HG02973 (cell line): ENCODE results near the gene COPA.

Experiments
- ATAC-seq: cut with Tn5 transposase; IDR thresholded peaks from one replicate; pipeline ENCODE4 v1.9.1; 2021; ENCODE audit warnings: moderate library complexity; ENCODE audit not compliant: unreplicated experiment

Gene COPA

DNA sequence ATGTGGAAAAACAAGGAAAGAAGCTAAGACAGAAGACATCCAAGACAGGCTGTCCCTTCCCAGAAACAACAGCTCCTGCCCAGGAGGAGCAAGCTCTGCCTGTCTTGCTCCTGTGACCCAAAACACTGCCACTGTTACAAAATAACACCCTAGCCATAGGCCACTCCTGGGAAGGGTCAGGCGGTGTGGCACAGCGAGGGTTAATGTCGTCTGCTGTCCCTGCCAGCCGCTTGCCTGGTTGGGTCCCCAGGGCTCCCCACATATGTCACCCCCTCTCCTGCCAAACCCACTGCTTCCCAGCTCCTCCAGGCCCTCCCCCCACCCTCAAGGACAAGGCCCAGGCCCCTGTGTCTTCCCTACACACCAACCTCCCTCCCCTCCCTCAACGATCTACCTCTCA lies 20.0 kb upstream of the COPA start:
- ATAC-seq, result no peak

DNA sequence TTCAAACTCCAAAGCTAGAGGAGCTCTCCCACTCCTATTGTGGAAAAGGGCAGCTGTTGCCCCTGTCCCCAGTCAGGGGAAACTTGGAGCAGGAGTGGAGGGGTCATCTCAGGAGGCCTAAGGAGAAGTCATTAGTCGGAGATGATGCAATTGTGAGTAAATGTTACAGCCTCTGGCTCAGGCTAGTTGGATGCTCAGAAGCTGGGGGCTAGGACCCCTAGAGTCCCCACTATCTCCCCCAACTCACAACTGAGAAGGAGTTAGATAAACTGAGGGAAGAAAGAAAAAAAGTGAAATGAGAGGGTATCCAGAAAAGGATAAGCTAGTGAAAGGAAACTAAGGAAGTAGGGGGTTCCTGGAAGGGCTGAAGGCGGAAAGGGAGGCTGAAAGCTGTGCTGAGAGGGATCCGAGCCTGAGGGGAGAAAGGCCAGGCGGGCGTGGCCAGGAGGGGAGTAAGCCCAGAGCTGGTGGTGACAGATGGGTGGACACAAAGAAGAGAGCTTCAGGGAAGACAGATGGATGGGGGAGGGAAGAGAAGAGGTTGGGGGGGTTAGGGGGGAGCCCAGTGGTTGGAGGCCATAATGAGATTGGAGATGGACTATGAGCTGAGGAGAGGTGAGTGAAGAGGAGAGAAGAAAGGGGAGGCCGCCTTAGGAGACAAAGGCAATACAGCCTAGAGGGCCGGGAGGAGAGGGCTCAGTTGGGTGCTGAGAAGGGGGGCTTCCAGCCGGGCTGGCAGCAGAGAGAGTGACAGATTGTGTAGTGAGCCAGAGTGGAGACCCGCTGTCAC lies 19.3 kb upstream of the COPA start:
- no peak for ATAC-seq

DNA sequence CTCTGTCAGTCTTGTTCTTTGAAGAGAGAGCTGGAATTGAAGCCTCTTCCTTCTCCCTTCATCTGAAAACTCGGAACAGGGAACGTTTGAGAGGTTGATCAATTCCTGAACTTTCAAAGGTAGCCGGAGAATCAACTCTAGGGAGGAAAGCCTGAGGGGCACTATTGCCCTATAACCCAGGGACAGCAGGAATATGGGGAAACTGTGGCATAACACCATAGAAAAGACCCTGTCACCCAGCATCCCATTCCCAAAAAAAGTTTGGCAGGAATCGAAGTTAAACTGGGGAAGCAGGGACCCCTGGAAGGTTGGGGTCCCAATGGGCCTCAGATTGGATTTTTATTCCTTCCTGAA lies 18.7 kb upstream of the COPA start:
- ATAC-seq, result no peak

GRCh38 chr1:160361199-160361598 lies 18.1 kb upstream of the COPA start:
- ATAC-seq, result no peak

GRCh38 chr1:160360227-160360695 lies 17.2 kb upstream of the COPA start:
- no peak for ATAC-seq

GRCh38 chr1:160359559-160360226 lies 16.6 kb upstream of the COPA start:
- ATAC-seq, result no peak

DNA sequence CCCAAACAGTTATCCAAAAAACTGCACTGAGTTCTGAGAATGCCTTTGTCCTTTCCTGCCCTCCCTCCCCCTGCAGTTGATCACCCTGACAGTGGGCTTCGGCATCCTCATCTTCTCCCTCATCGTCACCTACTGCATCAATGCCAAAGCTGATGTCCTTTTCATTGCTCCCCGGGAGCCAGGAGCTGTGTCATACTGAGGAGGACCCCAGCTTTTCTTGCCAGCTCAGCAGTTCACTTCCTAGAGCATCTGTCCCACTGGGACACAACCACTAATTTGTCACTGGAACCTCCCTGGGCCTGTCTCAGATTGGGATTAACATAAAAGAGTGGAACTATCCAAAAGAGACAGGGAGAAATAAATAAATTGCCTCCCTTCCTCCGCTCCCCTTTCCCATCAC lies 15.0 kb upstream of the COPA start:
- ATAC-seq, result no peak

DNA sequence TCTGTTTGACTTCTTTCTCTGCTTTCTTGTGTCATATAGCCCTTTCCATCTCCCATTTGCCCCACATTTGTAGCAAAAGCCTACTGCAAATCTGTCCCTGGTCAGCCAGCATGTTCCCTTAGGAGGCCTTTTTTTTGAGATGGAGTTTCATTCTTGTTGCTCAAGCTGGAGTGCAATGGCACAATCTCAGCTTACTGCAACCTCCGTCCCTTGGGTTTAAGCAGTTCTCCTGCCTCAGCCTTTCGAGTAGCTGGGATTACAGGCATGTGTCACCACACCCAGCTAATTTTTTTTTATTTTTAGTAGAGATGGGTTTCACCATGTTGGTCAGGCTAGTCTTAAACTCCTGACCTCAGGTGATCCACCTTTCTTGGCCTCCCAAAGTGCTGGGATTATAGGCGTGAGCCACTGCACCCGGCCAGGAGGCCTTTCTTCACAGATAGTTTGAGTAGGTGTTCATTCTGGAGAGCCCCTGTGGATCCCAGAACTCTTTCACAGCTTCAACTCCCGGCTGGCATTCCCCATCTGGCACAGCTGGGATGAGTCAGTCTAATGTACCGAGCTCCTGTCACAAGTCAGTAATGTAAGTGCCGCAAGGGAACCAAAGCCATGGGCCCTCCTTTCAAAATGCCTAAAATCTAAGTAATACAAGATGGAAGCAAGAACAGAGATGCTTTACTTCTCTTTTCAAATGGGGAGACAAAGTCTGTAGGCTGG lies 14.4 kb upstream of the COPA start:
- ATAC-seq, result no peak

DNA sequence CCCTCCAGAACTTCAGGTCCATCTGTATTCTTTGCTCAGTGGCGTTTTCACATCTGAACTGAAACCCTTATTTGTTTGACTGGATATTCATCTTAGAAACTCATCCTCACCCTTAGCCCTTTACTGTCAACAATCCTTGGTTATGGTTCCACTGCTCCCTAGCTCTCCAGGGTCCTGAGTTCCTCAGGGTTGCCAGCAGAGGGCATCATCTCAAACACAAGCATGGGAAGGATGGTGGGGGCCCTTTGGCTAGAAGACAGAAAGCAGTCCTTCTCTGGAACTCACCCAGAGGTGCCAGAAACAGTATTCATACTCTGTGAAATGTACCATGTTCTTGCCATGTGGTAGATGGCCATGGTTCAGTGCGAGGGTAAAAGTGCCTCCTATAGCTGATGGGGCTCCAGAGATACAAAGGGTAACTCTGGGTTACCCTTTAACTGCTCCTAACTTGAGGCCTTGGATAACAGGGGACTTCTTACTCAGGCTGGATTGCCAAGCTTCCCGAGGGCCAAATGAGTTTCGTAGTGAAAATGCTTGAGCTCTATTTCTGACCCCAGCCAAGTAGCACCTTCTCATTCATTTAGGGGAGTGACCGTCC lies 11.4 kb upstream of the COPA start:
- ATAC-seq, result no peak

- ATAC-seq, result no peak
Observed at GRCh38 chr1:160353223-160353622, 10.2 kb upstream of the COPA start.

DNA sequence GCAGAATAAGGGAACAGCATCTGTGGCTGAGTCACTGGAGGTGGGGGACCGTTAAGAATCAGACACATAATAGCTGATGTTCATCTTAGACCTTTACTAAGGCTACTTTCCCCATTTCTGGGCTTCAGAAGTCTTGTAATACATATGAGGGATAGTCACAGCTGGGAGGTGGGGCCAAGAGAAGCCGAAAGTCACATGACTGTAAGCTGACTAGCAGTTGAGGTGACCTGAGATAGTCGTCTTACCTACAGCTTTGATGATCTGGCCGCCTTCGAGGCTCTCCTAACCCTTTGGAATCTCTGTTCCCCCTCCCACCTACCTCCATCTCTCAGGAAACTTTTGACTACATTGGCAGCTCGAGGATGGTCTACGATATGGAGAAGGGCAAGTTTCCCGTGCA lies 9.5 kb upstream of the COPA start:
- no peak for ATAC-seq

- no peak for ATAC-seq
Observed at GRCh38 chr1:160351629-160352028, 8.6 kb upstream of the COPA start.

DNA sequence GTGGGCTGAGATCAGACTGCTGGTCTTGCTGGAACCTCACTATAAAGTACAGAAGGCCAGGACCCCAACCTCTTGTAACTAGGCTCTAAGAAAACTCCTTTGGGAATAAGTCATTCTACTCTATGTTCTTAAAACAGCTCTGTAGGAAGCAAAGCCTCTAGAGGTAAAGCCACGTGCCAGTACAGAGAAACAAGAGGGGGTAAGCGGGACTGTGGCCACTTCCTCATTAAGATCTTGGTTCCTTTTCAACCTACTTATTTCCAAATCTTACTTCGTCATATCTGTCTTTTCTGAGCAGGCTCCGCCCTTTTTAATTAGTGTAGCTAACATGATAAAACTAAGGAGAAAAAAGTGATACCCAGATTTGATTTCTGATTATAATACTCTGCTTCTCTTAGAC lies 3.9 kb upstream of the COPA start:
- no peak for ATAC-seq

DNA sequence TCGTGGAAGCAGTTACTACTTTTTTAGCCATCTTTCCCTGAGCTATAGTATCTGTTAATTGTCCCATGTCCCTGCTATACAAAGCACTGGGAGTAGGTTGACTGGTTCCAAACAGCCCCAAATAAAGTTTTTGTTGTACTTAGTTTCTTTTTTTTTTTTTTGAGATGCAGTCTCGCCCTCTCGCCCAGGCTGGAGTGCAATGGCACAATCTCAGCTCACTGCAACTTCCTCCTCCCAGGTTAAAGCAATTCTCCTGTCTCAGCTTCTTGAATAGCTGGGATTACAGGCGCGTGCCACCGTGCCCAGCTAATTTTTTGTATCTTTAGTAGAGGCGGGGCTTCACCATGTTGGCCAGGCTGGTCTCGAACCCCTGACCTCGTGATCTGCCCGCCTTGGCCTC lies 3.4 kb upstream of the COPA start:
- ATAC-seq, result no peak

DNA sequence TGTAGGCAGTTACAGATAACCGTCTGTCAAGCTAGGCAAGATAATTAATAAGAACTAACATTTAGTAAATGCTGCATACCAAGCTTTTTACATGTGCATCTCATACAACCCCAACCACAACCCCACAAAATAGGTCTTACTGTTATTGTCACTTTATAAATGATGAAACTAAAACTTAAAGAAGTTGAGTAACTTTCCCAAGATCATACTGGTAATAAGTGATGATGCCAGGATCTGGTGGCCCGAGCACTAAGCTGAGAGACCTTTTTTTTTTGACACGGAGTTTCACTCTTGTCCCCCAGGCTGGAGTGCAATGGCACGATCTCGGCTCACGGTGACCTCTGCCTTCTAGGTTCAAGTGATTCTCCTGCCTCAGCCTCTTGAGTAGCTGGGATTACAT lies 1.9 kb upstream of the COPA start:
- no peak for ATAC-seq

GRCh38 chr1:160344241-160344640 lies 1.2 kb upstream of the COPA start:
- ATAC-seq, result no peak

DNA sequence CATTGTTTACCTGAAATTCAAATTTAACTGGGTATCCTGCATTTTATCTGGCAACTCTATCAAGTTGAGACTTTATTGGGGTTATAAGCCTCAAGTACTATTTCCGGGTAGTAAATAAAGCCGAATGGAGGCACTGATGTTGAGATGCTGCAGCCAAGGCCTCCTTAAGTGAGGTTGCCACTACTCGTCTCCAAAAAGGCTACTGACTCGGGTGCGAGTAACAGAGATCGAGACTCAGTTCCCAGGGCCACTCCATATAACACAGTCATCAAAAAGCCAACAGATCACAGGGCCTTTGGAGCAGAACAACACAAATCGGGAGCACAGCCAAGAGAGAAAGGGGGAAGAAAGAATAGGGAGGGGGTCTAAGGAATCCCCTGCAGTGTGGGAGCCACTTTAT lies 524 bp downstream of the COPA start:
- no peak for ATAC-seq

GRCh38 chr1:160340866-160341265 lies 2.2 kb downstream of the COPA start:
- ATAC-seq, result no peak

DNA sequence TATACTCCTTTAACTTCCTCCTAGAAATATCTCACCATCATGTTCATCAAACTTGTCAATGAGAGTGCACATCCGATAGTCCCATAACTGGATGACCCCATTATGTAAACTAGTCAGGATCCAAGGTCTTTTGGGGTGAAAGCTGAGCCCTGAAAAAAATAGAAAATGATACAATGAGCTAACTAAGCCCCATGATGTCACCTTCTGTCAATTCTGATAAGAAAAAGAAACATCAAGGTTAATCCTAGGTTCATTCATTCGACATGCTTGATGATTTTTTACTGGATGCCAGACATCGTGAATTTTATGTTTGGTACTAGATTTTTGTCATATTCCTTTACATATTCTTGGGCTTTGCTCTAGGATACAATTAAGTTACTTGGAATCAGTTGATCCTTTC lies 2.9 kb downstream of the COPA start:
- ATAC-seq, result no peak

GRCh38 chr1:160338580-160338979 lies 4.5 kb downstream of the COPA start:
- no peak for ATAC-seq

DNA sequence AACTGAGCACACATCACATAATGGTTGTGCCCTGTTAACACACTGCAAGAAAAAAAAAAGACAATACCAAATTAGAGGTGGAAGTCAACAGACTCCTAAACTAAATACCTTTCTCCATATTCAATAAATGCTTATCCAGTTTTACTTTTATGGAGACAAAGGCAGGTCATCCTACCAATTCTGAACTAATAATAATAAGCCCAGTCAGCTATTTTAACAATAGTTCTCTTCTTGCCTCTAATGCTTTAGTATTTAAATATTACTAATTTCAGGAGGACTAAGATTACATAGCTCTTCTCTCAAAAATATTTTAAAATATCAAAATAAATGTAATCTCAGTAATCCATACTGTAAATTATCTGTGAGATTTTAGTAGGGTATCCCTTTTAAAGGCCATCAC lies 10.5 kb downstream of the COPA start:
- no peak for ATAC-seq

- ATAC-seq, result no peak
Observed at GRCh38 chr1:160330119-160330518, 12.9 kb downstream of the COPA start.
